ENCODE data around the gene DNAJC13. TPM values are rescaled to one million over a fixed set of nuclear protein-coding genes. Genes with fewer than 3 reads are reported as not detected.

The DNAJC13 gene
- total RNA-seq, 6 experiments from 2014 or later = 55.9 to 66.4 (median 60.1) TPM

DNA sequence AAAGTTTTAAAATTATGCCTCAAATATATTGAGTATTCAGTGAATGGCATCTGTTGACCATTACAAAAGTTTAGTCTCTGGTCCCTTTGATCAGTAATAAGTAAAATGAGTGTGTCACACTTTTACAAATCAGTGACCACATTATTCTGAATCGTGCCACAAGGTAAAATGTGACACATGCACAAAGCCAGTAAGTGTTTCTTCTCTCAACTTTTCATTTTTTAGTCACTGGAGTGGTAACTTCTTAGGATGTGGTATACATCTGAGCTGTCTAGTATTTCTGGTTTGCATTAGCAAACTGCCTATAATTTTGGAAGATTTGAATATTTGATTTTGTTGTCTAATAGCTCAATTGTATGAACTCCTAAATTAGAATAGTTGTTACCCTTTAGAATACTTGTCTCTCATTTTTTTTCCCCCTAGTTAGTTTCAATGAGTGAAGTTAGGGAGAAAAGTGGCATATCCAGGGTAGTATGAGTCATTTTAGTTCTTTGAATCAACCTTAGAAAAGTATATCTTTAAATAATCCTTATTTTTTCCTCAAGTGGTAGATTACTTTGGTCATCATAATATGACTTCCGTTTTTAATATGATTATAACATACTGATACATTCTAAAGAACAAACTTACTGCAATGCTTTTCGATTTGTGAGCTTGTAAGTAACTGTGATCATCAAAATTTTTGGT, 18.1 kb downstream of the DNAJC13 start:
- no peaks in the 10 kb centered on the region for H3K27me3 Mint-ChIP-seq (ENCODE audit: insufficient read depth)
- no peak overlapping the region for H3K4me3 Mint-ChIP-seq
- H3K36me3 Mint-ChIP-seq (ENCODE audit: low read depth) = peaks cover 53% of the 10 kb centered on the region
- H3K9me3 Mint-ChIP-seq = no peaks in the 10 kb centered on the region
- no peak for DNase-seq
- H3K27ac Mint-ChIP-seq = peak overlapping the region; percentile 48
- TF ChIP-seq CTCF (IDR thresholded peaks at IDR 0.05) = no peak
- H3K4me1 Mint-ChIP-seq (ENCODE audit: low read depth) = peaks cover 54% of the 10 kb centered on the region

GRCh38 chr3:132435911-132436425, 18.7 kb downstream of the DNAJC13 start:
- H3K9me3 Mint-ChIP-seq = no peaks in the 10 kb centered on the region
- peak overlapping the region; percentile 48 for H3K27ac Mint-ChIP-seq
- peak overlapping the region; percentile 3; the same call in 1 of the 2 replicates for H3K4me3 Mint-ChIP-seq
- no peak for TF ChIP-seq CTCF (IDR thresholded peaks at IDR 0.05)
- peaks cover 48% of the 10 kb centered on the region for H3K4me1 Mint-ChIP-seq (ENCODE audit: low read depth)
- H3K27me3 Mint-ChIP-seq (ENCODE audit: insufficient read depth) = no peaks in the 10 kb centered on the region
- peaks cover 54% of the 10 kb centered on the region for H3K36me3 Mint-ChIP-seq (ENCODE audit: low read depth)
- DNase-seq = no peak

DNA sequence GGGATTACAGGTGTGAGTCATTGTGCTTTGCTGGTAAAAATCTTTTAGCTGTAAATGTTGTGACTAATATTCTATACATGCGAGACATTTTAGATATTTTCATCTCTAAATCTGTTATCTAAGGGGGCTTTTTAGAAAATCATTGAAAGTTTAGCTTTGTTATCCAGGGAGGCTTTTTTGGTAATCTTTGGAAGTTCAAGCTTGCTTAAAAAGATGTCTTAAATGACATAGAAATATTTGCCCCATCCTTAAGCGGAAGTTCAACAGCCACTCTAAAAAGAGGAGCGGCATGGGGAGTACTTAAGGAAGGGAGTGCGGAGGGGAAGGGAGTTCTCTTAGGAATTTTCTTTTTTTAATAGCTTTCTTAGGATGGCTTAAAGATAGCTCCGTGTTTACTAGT, 26.1 kb downstream of the DNAJC13 start:
- H3K4me3 Mint-ChIP-seq = peak overlapping the region; percentile 45; the same call in 1 of the 2 replicates
- peak overlapping the region; percentile 70 for H3K27ac Mint-ChIP-seq

GRCh38 chr3:132444383-132444782, 27.1 kb downstream of the DNAJC13 start:
- H3K27me3 Mint-ChIP-seq (ENCODE audit: insufficient read depth) = no peaks in the 10 kb centered on the region
- H3K4me1 Mint-ChIP-seq (ENCODE audit: low read depth) = peaks cover 70% of the 10 kb centered on the region
- no peak for DNase-seq
- peaks cover 45% of the 10 kb centered on the region for H3K36me3 Mint-ChIP-seq (ENCODE audit: low read depth)
- H3K4me3 Mint-ChIP-seq = peak overlapping the region; percentile 65
- H3K9me3 Mint-ChIP-seq = peaks cover 12% of the 10 kb centered on the region
- H3K27ac Mint-ChIP-seq = peak overlapping the region; percentile 72
- no peak for TF ChIP-seq CTCF (IDR thresholded peaks at IDR 0.05)

More for the DNA sequence above, 26.1 kb downstream of the DNAJC13 start:
- Mint-ChIP-seq H3K36me3 (ENCODE audit: low read depth) (peaks cover 49% of the 10 kb centered on the region), H3K27me3 (ENCODE audit: insufficient read depth) (no peaks in the 10 kb centered on the region), H3K4me1 (ENCODE audit: low read depth) (peaks cover 60% of the 10 kb centered on the region), H3K9me3 (peaks cover 12% of the 10 kb centered on the region)
- no peak for DNase-seq
- TF ChIP-seq CTCF (IDR thresholded peaks at IDR 0.05) = no peak

- peak overlapping the region; percentile 54 for H3K27ac Mint-ChIP-seq
- peak overlapping the region; percentile 50 for H3K4me3 Mint-ChIP-seq
- H3K27me3 Mint-ChIP-seq (ENCODE audit: insufficient read depth) = no peaks in the 10 kb centered on the region
- peaks cover 39% of the 10 kb centered on the region for H3K36me3 Mint-ChIP-seq (ENCODE audit: low read depth)
- H3K9me3 Mint-ChIP-seq = peaks cover 12% of the 10 kb centered on the region
- DNase-seq = peak; percentile 83
- TF ChIP-seq CTCF (IDR thresholded peaks at IDR 0.05) = no peak
- H3K4me1 Mint-ChIP-seq (ENCODE audit: low read depth) = peaks cover 74% of the 10 kb centered on the region
Measured at GRCh38 chr3:132445817-132446216, 28.5 kb downstream of the DNAJC13 start.

Measured in HFFc6 (cell line).